ENCODE data around the gene SHANK3. TPM values are rescaled to one million over a fixed set of nuclear protein-coding genes. Genes with fewer than 3 reads are reported as not detected.

SHANK3 gene
- total and polyA plus RNA-seq, 7 donors, result 4.2 to 16.3 (median 9.3) TPM

GRCh38 chr22:50698546-50698945 is 25.9 kb downstream of the SHANK3 start:
- H3K4me3 ChIP-seq, result no peak overlapping the region
- no peaks in the 10 kb centered on the region for H3K9me3 ChIP-seq
- peaks cover 0 to 5% of the 10 kb centered on the region in 2 donors for H3K36me3 ChIP-seq (ENCODE audit: insufficient read depth in 1 of 2, low read depth in 1 of 2)
- intact Hi-C loops (cut with DNase I), result no loop called here
- 61 to 75% (median 66%) methylated on average over 12 of the region's 12 CpGs for whole genome bisulfite sequencing, 3 donors
- H3K27me3 ChIP-seq (ENCODE audit: insufficient read depth in 3 of 3, low read length in 2 of 3), result peaks cover 0 to 6% (median 0%) of the 10 kb centered on the region in 3 donors
- TF ChIP-seq CTCF (IDR thresholded peaks at IDR 0.05), result no peak
- peaks cover 5% of the 10 kb centered on the region for H3K4me1 ChIP-seq
- DNase-seq (peak; percentile 14 to 39), ATAC-seq (no peak)
- H3K27ac ChIP-seq, result no peak overlapping the region

GRCh38 chr22:50699001-50699755 is 26.6 kb downstream of the SHANK3 start:
- no peak overlapping the region for H3K27ac ChIP-seq
- ATAC-seq, result no peak
- peaks cover 0 to 6% (median 0%) of the 10 kb centered on the region in 3 donors for H3K27me3 ChIP-seq (ENCODE audit: insufficient read depth in 3 of 3, low read length in 2 of 3)
- no peaks in the 10 kb centered on the region for H3K9me3 ChIP-seq
- peak in 1 of 2 donors; percentile 42 for DNase-seq
- intact Hi-C loops (cut with DNase I), result no loop called here
- TF ChIP-seq CTCF (IDR thresholded peaks at IDR 0.05), result no peak
- peaks cover 5% of the 10 kb centered on the region for H3K4me1 ChIP-seq
- 76 to 87% (median 79%) methylated on average over 15 of the region's 15 CpGs for WGBS, 3 donors
- H3K4me3 ChIP-seq, result no peak overlapping the region
- H3K36me3 ChIP-seq (ENCODE audit: insufficient read depth in 1 of 2, low read depth in 1 of 2), result peaks cover 0 to 8% of the 10 kb centered on the region in 2 donors

- H3K4me3 ChIP-seq, result no peak overlapping the region
- intact Hi-C loops (cut with DNase I), result loop anchor here in 1 of 2 donors (5.0 kb wide), 1 partner anchor 73 kb away; the partner anchor contains the start of gene ARSA
- H3K9me3 ChIP-seq, result no peaks in the 10 kb centered on the region
- no peak overlapping the region for H3K27ac ChIP-seq
- peak; percentile 5 for TF ChIP-seq CTCF (IDR thresholded peaks at IDR 0.05)
- H3K27me3 ChIP-seq (ENCODE audit: insufficient read depth in 3 of 3, low read length in 2 of 3), result peaks cover 0 to 6% (median 0%) of the 10 kb centered on the region in 3 donors
- WGBS, 3 donors, result 73 to 76% (median 75%) methylated on average over 15 of the region's 15 CpGs
- ATAC-seq (no peak), DNase-seq (peak in 1 of 2 donors; percentile 16)
- H3K4me1 ChIP-seq, result peaks cover 5% of the 10 kb centered on the region
- H3K36me3 ChIP-seq (ENCODE audit: insufficient read depth in 1 of 2, low read depth in 1 of 2), result peaks cover 0 to 8% of the 10 kb centered on the region in 2 donors
Measured at GRCh38 chr22:50699756-50700386, 27.2 kb downstream of the SHANK3 start.

GRCh38 chr22:50700387-50701075 is 27.9 kb downstream of the SHANK3 start:
- H3K36me3 ChIP-seq (ENCODE audit: insufficient read depth in 1 of 2, low read depth in 1 of 2), result peaks cover 0 to 8% of the 10 kb centered on the region in 2 donors
- H3K9me3 ChIP-seq, result no peaks in the 10 kb centered on the region
- 71 to 79% (median 71%) methylated on average over 19 of the region's 19 CpGs for WGBS, 3 donors
- TF ChIP-seq CTCF (IDR thresholded peaks at IDR 0.05), result no peak
- no peak overlapping the region for H3K27ac ChIP-seq
- DNase-seq, result peak in 1 of 2 donors; percentile 44
- peaks cover 0 to 6% (median 0%) of the 10 kb centered on the region in 3 donors for H3K27me3 ChIP-seq (ENCODE audit: insufficient read depth in 3 of 3, low read length in 2 of 3)
- peak in 1 of 4 donors; percentile 7 for ATAC-seq
- H3K4me1 ChIP-seq, result peaks cover 5% of the 10 kb centered on the region
- H3K4me3 ChIP-seq, result no peak overlapping the region
- intact Hi-C loops (cut with DNase I), result loop anchor here in 1 of 2 donors (5.0 kb wide), 1 partner anchor 73 kb away; the partner anchor contains the start of gene ARSA

All from psoas muscle (tissue), 8 donors.